ENCODE data around the gene TRAF1. TPM values are rescaled to one million over a fixed set of nuclear protein-coding genes. Genes with fewer than 3 reads are reported as not detected.

The TRAF1 gene
- total RNA-seq, 4 donors from 2014 or later = 12.3 to 21.0 (median 19.8) TPM

GRCh38 chr9:120865176-120865575 is 61.4 kb downstream of the TRAF1 start:
- DNase-seq (ENCODE audit: low spot score in 2 of 2) = no peak
- Histone ChIP-seq H3K27me3 (no peaks in the 10 kb centered on the region), H3K36me3 (peaks cover 0 to 69% (median 0%) of the 10 kb centered on the region in 3 donors), H3K27ac (peak overlapping the region in 1 of 4 donors; percentile 25), H3K4me1 (peaks cover 0 to 21% (median 7%) of the 10 kb centered on the region in 4 donors), H3K4me3 (no peak overlapping the region), H3K9me3 (no peaks in the 10 kb centered on the region)
- TF ChIP-seq EP300 (IDR thresholded peaks at IDR 0.05) (no peak), POLR2A (IDR thresholded peaks at IDR 0.05) (no peak), CTCF (IDR thresholded peaks at IDR 0.05) (no peak)
- WGBS, 2 donors = 58 to 68% methylated on average over 5 of the region's 5 CpGs

GRCh38 chr9:120864719-120865118 is 61.9 kb downstream of the TRAF1 start:
- no peaks in the 10 kb centered on the region for H3K27me3 ChIP-seq
- H3K4me1 ChIP-seq = peaks cover 0 to 18% (median 6%) of the 10 kb centered on the region in 4 donors
- no peak overlapping the region for H3K4me3 ChIP-seq
- H3K27ac ChIP-seq = no peak overlapping the region
- TF ChIP-seq POLR2A (IDR thresholded peaks at IDR 0.05) (no peak), EP300 (IDR thresholded peaks at IDR 0.05) (no peak), CTCF (IDR thresholded peaks at IDR 0.05) (no peak)
- peaks cover 0 to 69% (median 4%) of the 10 kb centered on the region in 3 donors for H3K36me3 ChIP-seq
- no peak for DNase-seq (ENCODE audit: low spot score in 2 of 2)
- H3K9me3 ChIP-seq = no peaks in the 10 kb centered on the region
- 87 to 94% methylated on average over 5 of the region's 5 CpGs for WGBS, 2 donors

GRCh38 chr9:120863833-120864232 is 62.8 kb downstream of the TRAF1 start:
- no peak for DNase-seq (ENCODE audit: low spot score in 2 of 2)
- Histone ChIP-seq H3K27me3 (no peaks in the 10 kb centered on the region), H3K27ac (no peak overlapping the region), H3K4me1 (peaks cover 0 to 11% (median 3%) of the 10 kb centered on the region in 4 donors), H3K9me3 (no peaks in the 10 kb centered on the region), H3K36me3 (peaks cover 0 to 76% (median 4%) of the 10 kb centered on the region in 3 donors), H3K4me3 (no peak overlapping the region)
- 87 to 92% methylated on average over 7 of the region's 7 CpGs for WGBS, 2 donors
- TF ChIP-seq EP300 (IDR thresholded peaks at IDR 0.05) (no peak), CTCF (IDR thresholded peaks at IDR 0.05) (no peak), POLR2A (IDR thresholded peaks at IDR 0.05) (no peak)

- Histone ChIP-seq H3K27me3 (no peaks in the 10 kb centered on the region), H3K9me3 (no peaks in the 10 kb centered on the region), H3K4me3 (no peak overlapping the region), H3K27ac (no peak overlapping the region), H3K36me3 (peaks cover 0 to 89% (median 8%) of the 10 kb centered on the region in 3 donors), H3K4me1 (no peaks in the 10 kb centered on the region)
- TF ChIP-seq CTCF (IDR thresholded peaks at IDR 0.05) = no peak
- no peak for TF ChIP-seq POLR2A (IDR thresholded peaks at IDR 0.05)
- no peak for TF ChIP-seq EP300 (IDR thresholded peaks at IDR 0.05)
- WGBS, 2 donors = 86 to 90% methylated on average over 10 to 12 of the region's 12 CpGs
- DNase-seq (ENCODE audit: low spot score in 2 of 2) = no peak
Observed at GRCh38 chr9:120862452-120862851, 64.1 kb downstream of the TRAF1 start.

GRCh38 chr9:120861935-120862334 is 64.7 kb downstream of the TRAF1 start:
- H3K9me3 ChIP-seq = no peaks in the 10 kb centered on the region
- H3K36me3 ChIP-seq = peaks cover 0 to 94% (median 8%) of the 10 kb centered on the region in 3 donors
- H3K4me1 ChIP-seq = no peaks in the 10 kb centered on the region
- no peaks in the 10 kb centered on the region for H3K27me3 ChIP-seq
- TF ChIP-seq CTCF (IDR thresholded peaks at IDR 0.05) (no peak), POLR2A (IDR thresholded peaks at IDR 0.05) (no peak), EP300 (IDR thresholded peaks at IDR 0.05) (no peak)
- no peak overlapping the region for H3K4me3 ChIP-seq
- 93 to 95% methylated on average over 6 of the region's 6 CpGs for WGBS, 2 donors
- DNase-seq (ENCODE audit: low spot score in 2 of 2) = no peak
- H3K27ac ChIP-seq = no peak overlapping the region

All from tibial nerve (tissue), 4 donors.